NCI-H446 treated with DMSO at 0.1 percent for 48 hours (cell line): ENCODE data around the gene PPP2CA.
A peak's percentile ranks its signal among the peaks of the same experiment; 100 is the strongest.

Source experiments
- DNase-seq: peaks from one replicate; lab custom pipeline; 2025; lab: John Stamatoyannopoulos, UW

PPP2CA gene

DNA sequence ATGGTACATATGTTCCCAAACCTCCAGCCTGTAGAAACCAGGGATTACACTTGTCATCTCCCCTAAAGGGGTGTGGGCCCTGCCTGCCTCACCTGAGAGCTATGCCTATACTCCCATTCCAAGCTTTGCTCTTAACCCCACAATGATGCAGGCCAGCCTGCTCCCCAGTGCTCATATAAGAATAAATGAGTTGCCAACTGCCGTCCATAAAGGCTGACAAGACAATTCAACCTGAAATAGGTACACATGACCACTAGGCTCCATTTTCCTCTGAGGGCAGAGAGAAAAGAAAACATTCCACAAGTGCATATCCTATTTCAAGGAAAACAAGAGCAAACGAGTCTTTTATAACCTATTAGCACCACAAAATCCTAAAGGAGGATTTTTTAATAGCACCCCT lies 77.6 kb downstream of the PPP2CA start:
- DNase-seq: no peak

DNA sequence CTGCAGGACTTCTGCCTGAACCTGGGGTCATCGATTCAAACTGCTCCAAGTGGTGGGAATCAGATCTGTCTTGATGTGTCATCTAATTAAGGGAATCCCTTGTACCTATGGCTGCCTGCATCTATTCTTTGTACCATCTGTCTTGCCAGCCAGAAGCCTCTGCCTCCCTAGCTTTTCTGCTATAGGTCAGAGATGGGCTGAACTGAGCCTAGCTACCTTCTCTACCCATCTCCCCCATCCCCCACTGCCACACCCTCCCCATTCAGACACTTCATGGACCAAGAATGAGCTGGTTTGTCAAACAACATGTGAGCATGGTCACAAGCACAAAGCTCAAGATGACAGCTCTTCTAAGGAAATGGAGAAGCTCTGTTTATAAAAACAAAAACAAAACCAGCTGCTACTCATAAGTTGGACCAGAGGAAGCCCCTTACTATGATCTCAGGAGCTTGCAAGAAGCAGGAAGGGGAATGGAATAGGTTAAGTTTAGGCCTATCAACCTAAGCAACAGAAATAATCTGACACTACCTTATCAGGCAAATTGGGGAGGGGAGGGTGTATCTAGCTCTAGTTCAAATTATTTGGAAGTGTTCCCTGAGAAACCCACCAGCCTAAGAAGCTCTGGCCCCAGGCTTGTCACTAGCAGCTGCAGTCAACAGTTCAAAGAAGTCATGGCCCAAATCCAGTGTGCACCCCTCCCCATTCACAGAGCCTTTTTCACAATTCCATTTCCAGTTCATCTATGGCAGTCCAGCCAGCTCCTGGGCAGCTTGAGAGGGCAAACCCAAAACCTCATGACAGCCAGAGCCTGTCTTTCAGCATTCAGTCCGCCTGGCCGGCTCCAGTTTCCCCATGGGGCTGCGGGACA lies 79.0 kb downstream of the PPP2CA start:
- no peak for DNase-seq

DNA sequence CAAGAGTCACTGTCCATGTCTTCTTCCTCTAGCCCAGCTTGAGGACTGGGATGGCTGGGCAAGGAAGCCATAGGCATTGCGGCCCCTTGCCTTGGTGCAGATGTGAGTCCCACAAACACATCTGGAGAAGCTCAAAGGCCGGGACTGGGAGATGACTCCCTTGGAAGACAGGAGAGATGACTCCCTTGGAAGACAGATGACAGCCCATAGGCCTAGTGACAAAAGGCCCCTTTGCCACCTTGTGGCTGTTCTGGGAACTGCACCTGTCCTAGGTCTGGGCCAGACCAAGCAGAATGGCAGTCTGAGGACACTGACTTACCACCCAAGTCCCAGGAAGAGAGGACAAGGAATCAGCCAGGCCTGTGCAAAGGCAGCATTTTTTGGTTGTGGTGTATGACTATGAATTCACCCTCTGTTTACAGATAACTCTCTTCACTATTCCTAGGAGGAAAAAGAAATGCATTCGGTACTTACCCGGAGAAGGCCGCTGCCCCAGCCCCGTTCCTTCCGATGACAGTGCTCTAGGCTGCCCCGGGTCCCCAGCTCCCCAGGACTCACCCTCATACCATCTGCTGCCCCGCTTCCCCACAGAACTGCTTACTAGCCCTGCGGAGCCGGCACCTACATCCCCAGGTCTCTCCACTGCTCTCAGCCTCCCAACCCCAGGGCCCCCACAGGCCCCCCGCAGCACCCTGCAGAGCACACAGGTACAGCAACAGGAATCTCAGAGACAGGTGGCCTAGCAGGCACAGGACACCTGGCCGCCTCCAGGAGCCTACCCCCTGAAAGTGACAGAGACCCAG lies 79.9 kb downstream of the PPP2CA start:
- DNase-seq: peak; percentile 3

DNA sequence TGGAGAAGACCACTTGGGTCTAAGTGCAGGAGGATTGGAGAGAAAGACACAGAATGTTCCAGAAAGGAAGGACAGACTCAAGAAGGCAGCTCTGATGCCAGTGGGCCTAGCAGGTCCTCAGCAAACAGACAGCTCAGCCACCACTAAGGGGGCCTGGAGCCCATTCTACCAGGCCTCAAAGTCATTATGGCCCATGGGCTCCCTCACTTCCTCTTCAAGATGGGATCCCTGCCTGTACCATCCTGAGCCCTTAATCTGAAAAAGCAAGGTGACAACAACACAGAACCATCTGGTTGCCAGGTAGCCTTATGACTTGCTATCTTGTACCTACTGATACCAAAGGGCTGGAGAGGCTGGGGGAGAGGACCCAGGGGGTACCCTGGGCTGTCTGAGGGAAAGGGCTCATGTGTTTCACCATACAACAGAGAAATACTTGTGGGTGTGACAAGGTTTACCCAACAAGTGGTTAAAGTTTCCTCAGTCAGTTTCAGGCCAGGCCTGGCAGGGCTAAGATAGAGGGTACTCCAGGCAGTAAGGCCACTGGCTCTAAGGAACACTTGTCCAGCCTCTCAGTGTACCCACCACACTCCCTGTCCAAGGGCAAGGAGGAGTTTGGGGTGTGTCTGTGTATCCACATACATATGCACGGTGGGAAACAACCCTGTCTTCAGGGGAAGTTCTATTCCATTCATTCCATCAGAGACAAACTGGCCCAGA lies 80.7 kb downstream of the PPP2CA start:
- DNase-seq: no peak
